ENCODE results near the gene LHFPL3. TPM values are rescaled to one million over a fixed set of nuclear protein-coding genes. Genes with fewer than 3 reads are reported as not detected.

LHFPL3 gene
- total and polyA plus RNA-seq, 2 experiments from 2014 or later: 0.24 TPM; not detected in 1

GRCh38 chr7:104530251-104530650, 201.8 kb downstream of the LHFPL3 start:
- Histone ChIP-seq H3K27ac (ENCODE audit: low read depth) (no peak overlapping the region), H3F3A (replicated peaks; ENCODE audit: low read depth) (no peaks in the 10 kb centered on the region), H3K79me2 (replicated peaks; ENCODE audit: insufficient read depth) (no peaks in the 10 kb centered on the region), H4K20me1 (replicated peaks; ENCODE audit: insufficient read depth) (no peaks in the 10 kb centered on the region), H3K27me3 (ENCODE audit: insufficient read depth) (no peaks in the 10 kb centered on the region), H2AFZ (no peak overlapping the region), H3K36me3 (ENCODE audit: insufficient read depth) (no peaks in the 10 kb centered on the region), H3K4me3 (no peak overlapping the region), H3K4me1 (ENCODE audit: insufficient read depth) (no peaks in the 10 kb centered on the region), H3K4me2 (no peak overlapping the region), H3K9me2 (ENCODE audit: insufficient read depth) (0 out of 2 replicates have a peak, but pooled peaks cover 11% of the 10 kb centered on the region)
- Mint-ChIP-seq H3K27ac (no peak overlapping the region), H3K36me3 (ENCODE audit: low read depth) (no peaks in the 10 kb centered on the region), H3K4me3 (no peak overlapping the region), H3K9me3 (no peaks in the 10 kb centered on the region), H3K4me1 (no peaks in the 10 kb centered on the region), H3K27me3 (ENCODE audit: insufficient read depth, low read depth, poor library complexity) (no peaks in the 10 kb centered on the region)
- TF ChIP-seq JUNB (IDR thresholded peaks at IDR 0.05; ENCODE audit: unreplicated experiment) (no peak), NANOG (IDR thresholded peaks at IDR 0.05; ENCODE audit: borderline replicate concordance) (no peak), POLR2AphosphoS5 (IDR thresholded peaks at IDR 0.05; ENCODE audit: low read depth) (no peak), CREB1 (CRISPR knock-in tag; IDR thresholded peaks at IDR 0.05; ENCODE audit: low read depth) (no peak), STAT1 (IDR thresholded peaks at IDR 0.05; ENCODE audit: unreplicated experiment) (no peak)
- TF ChIP-seq, protein P1, sequence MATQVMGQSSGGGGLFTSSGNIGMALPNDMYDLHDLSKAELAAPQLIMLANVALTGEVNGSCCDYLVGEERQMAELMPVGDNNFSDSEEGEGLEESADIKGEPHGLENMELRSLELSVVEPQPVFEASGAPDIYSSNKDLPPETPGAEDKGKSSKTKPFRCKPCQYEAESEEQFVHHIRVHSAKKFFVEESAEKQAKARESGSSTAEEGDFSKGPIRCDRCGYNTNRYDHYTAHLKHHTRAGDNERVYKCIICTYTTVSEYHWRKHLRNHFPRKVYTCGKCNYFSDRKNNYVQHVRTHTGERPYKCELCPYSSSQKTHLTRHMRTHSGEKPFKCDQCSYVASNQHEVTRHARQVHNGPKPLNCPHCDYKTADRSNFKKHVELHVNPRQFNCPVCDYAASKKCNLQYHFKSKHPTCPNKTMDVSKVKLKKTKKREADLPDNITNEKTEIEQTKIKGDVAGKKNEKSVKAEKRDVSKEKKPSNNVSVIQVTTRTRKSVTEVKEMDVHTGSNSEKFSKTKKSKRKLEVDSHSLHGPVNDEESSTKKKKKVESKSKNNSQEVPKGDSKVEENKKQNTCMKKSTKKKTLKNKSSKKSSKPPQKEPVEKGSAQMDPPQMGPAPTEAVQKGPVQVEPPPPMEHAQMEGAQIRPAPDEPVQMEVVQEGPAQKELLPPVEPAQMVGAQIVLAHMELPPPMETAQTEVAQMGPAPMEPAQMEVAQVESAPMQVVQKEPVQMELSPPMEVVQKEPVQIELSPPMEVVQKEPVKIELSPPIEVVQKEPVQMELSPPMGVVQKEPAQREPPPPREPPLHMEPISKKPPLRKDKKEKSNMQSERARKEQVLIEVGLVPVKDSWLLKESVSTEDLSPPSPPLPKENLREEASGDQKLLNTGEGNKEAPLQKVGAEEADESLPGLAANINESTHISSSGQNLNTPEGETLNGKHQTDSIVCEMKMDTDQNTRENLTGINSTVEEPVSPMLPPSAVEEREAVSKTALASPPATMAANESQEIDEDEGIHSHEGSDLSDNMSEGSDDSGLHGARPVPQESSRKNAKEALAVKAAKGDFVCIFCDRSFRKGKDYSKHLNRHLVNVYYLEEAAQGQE (IDR thresholded peaks at IDR 0.05; ENCODE audit: unreplicated experiment): no peak
- ATAC-seq (no peak), DNase-seq (ENCODE audit: low spot score) (no peak)

GRCh38 chr7:104534149-104534548, 205.7 kb downstream of the LHFPL3 start:
- H4K20me1 ChIP-seq (replicated peaks; ENCODE audit: insufficient read depth): no peaks in the 10 kb centered on the region
- no peaks in the 10 kb centered on the region; the same call in 1 of the 2 replicates for H3K79me2 ChIP-seq (replicated peaks; ENCODE audit: insufficient read depth)
- TF ChIP-seq ZNF331 (CRISPR knock-in tag; IDR thresholded peaks at IDR 0.05; ENCODE audit: low read depth) (no peak), ZNF462 (CRISPR knock-in tag; IDR thresholded peaks at IDR 0.05) (no peak), NANOG (IDR thresholded peaks at IDR 0.05; ENCODE audit: borderline replicate concordance) (no peak)
- TF ChIP-seq, protein P2, sequence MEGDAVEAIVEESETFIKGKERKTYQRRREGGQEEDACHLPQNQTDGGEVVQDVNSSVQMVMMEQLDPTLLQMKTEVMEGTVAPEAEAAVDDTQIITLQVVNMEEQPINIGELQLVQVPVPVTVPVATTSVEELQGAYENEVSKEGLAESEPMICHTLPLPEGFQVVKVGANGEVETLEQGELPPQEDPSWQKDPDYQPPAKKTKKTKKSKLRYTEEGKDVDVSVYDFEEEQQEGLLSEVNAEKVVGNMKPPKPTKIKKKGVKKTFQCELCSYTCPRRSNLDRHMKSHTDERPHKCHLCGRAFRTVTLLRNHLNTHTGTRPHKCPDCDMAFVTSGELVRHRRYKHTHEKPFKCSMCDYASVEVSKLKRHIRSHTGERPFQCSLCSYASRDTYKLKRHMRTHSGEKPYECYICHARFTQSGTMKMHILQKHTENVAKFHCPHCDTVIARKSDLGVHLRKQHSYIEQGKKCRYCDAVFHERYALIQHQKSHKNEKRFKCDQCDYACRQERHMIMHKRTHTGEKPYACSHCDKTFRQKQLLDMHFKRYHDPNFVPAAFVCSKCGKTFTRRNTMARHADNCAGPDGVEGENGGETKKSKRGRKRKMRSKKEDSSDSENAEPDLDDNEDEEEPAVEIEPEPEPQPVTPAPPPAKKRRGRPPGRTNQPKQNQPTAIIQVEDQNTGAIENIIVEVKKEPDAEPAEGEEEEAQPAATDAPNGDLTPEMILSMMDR (conservative IDR thresholded peaks at IDR 0.05; ENCODE audit: low read depth in 2 of 2): no peak
- TF ChIP-seq, protein P3, sequence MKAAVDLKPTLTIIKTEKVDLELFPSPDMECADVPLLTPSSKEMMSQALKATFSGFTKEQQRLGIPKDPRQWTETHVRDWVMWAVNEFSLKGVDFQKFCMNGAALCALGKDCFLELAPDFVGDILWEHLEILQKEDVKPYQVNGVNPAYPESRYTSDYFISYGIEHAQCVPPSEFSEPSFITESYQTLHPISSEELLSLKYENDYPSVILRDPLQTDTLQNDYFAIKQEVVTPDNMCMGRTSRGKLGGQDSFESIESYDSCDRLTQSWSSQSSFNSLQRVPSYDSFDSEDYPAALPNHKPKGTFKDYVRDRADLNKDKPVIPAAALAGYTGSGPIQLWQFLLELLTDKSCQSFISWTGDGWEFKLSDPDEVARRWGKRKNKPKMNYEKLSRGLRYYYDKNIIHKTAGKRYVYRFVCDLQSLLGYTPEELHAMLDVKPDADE (IDR thresholded peaks at IDR 0.05): no peak
- no peak overlapping the region for H2AFZ ChIP-seq
- no peak for ATAC-seq
- H3K4me1 Mint-ChIP-seq: no peaks in the 10 kb centered on the region
- H3K36me3 ChIP-seq (ENCODE audit: insufficient read depth): no peaks in the 10 kb centered on the region
- H3K9me2 ChIP-seq (ENCODE audit: insufficient read depth): 0 out of 2 replicates have a peak, but pooled peaks cover 11% of the 10 kb centered on the region
- no peak overlapping the region for H3K27ac ChIP-seq (ENCODE audit: low read depth)
- DNase-seq (ENCODE audit: low spot score): no peak
- no peak overlapping the region for H3K27ac Mint-ChIP-seq
- no peak overlapping the region for H3K4me3 Mint-ChIP-seq
- no peaks in the 10 kb centered on the region for H3K36me3 Mint-ChIP-seq (ENCODE audit: low read depth)
- no peaks in the 10 kb centered on the region for H3K27me3 ChIP-seq (ENCODE audit: insufficient read depth)
- no peaks in the 10 kb centered on the region for H3K27me3 Mint-ChIP-seq (ENCODE audit: insufficient read depth, low read depth, poor library complexity)
- no peak overlapping the region for H3K4me3 ChIP-seq
- H3K9me3 Mint-ChIP-seq: no peaks in the 10 kb centered on the region
- no peaks in the 10 kb centered on the region for H3F3A ChIP-seq (replicated peaks; ENCODE audit: low read depth)
- no peak overlapping the region for H3K4me2 ChIP-seq
- H3K4me1 ChIP-seq (ENCODE audit: insufficient read depth): no peaks in the 10 kb centered on the region
